GM12878 (cell line): ENCODE measurements around the gene GSTA1. TPM values are rescaled to one million over a fixed set of nuclear protein-coding genes. Genes with fewer than 3 reads are reported as not detected.

ENCODE experiments used
- ATAC-seq: fragments of 200-7000 bp; cut with Tn5 transposase; 3 replicates; pipeline ENCODE4 v1.9.1; 2020; ENCODE audit warnings: mild to moderate bottlenecking, moderate library complexity
- BruUV-seq: library from RNA; stranded (reverse); fragments of 400-500 nt; replicated peaks from 2 replicates; lab custom pipeline; 2021; lab: Mats Ljungman, UMichigan
- CTCF ChIA-PET: fragments of 300-600 bp; sonication (Branson Sonifier 250); formaldehyde crosslinking; extraction: SDS; loops from one replicate; lab custom pipeline; 2021; ENCODE audit warnings: inconsistent platforms; lab: Yijun Ruan, JAX
- POLR2A ChIA-PET: fragments of 350-600 bp; formaldehyde crosslinking; extraction: SDS; loops from one replicate; lab custom pipeline; 2021; ENCODE audit warnings: inconsistent platforms; lab: Charles Lee
- RAD21 ChIA-PET: fragments of 300-600 bp; sonication (Branson Sonifier 250); formaldehyde crosslinking; loops from one replicate; lab custom pipeline; 2023; ENCODE audit warnings: antibody characterized with exemption; ENCODE audit not compliant: unreplicated experiment; lab: Charles Lee
- SMC1A ChIA-PET: fragments of 300-600 bp; sonication (Branson Sonifier 250); formaldehyde crosslinking; loops from one replicate; lab custom pipeline; 2023; ENCODE audit not compliant: unreplicated experiment, uncharacterized antibody; lab: Charles Lee
- DNase-seq: peaks from one replicate; pipeline ENCODE4 v3.0.0-alpha.2; 2011; ENCODE audit warnings: low read depth, low spot score
- FAIRE-seq: peaks from 3 replicates; lab custom pipeline; 2011; peaks lifted over from hg19 to GRCh38; lab: Jason Lieb, UNC
- H2AFZ ChIP-seq: 2 replicates; pipeline ENCODE4 v1.6.0; 2011; ENCODE audit warnings: low read depth, low read length, control low read depth; ENCODE audit not compliant: control insufficient read depth
- H3K27ac ChIP-seq: 2 replicates; pipeline ENCODE4 v1.5.1; 2011; ENCODE audit warnings: control low read depth; ENCODE audit not compliant: control insufficient read depth, insufficient read depth
- H3K27me3 ChIP-seq, 2 experiments: replicated peaks in 1 of 2; 2 replicates each; pipeline versions ENCODE4 v1.6.0 to v1.6.1; 2011; ENCODE audit warnings: low read length in 1 of 2; ENCODE audit not compliant: control insufficient read depth in 2 of 2, insufficient read depth in 2 of 2
- H3K36me3 ChIP-seq, 2 experiments: 2 replicates each; pipeline ENCODE4 v1.5.1; 2011; ENCODE audit warnings: low read length in 1 of 2; ENCODE audit not compliant: control insufficient read depth in 2 of 2, insufficient read depth in 2 of 2
- H3K4me1 ChIP-seq: 2 replicates; pipeline ENCODE4 v1.6.1; 2011; ENCODE audit warnings: mild to moderate bottlenecking, low read length, moderate library complexity, mixed read lengths; ENCODE audit not compliant: control insufficient read depth, insufficient read depth
- H3K4me2 ChIP-seq: 2 replicates; pipeline ENCODE4 v1.6.0; 2011; ENCODE audit warnings: control low read depth; ENCODE audit not compliant: control insufficient read depth, insufficient read depth
- H3K4me3 ChIP-seq: fragments of 200-600 bp; sonication (generic); 2 replicates; pipeline ENCODE4 v1.5.1; 2016
- H3K79me2 ChIP-seq: 2 replicates; pipeline ENCODE4 v1.6.0; 2011; ENCODE audit warnings: low read length; ENCODE audit not compliant: control insufficient read depth, insufficient read depth
- H3K9ac ChIP-seq: 2 replicates; pipeline ENCODE4 v1.8.0; 2011; ENCODE audit warnings: low read length, control low read depth, mixed read lengths; ENCODE audit not compliant: control insufficient read depth, insufficient read depth
- H3K9me3 ChIP-seq: replicated peaks from 3 replicates; pipeline ENCODE4 v1.5.1; 2011; ENCODE audit warnings: mild to moderate bottlenecking, low read length; ENCODE audit not compliant: control insufficient read depth, insufficient read depth
- H4K20me1 ChIP-seq: 2 replicates; pipeline ENCODE4 v1.6.0; 2011; ENCODE audit not compliant: control insufficient read depth, insufficient read depth
- BACH1 ChIP-seq: fragments of 450-650 bp; IDR thresholded peaks from 2 replicates; pipeline ENCODE4 v1.6.1; 2017; ENCODE audit warnings: mild to moderate bottlenecking, borderline replicate concordance
- CEBPB ChIP-seq, 2 experiments: fragments of 150-350 bp in 1 of 2; IDR thresholded peaks; 2 replicates each; pipeline ENCODE4 v1.6.1; 2012 to 2014; ENCODE audit warnings: low read depth in 2 of 2, low read length in 2 of 2, borderline replicate concordance in 1 of 2, inconsistent platforms in 1 of 2
- CREM ChIP-seq: IDR thresholded peaks from 2 replicates; pipeline ENCODE4 v1.6.1; 2014; ENCODE audit warnings: antibody characterized with exemption, low read depth
- DPF2 ChIP-seq: fragments of 450-650 bp; IDR thresholded peaks from 2 replicates; pipeline ENCODE4 v1.6.1; 2017; ENCODE audit warnings: mild to moderate bottlenecking
- EP300 ChIP-seq, 2 experiments: fragments of 150-350 bp in 1 of 2; IDR thresholded peaks; 2 replicates each; pipeline ENCODE4 v1.6.1; 2011 to 2012; ENCODE audit warnings: low read depth in 2 of 2, low read length in 2 of 2, borderline replicate concordance in 1 of 2, improper control_type of control experiment in 1 of 2, inconsistent platforms in 1 of 2; ENCODE audit not compliant: control insufficient read depth in 1 of 2
- FOS ChIP-seq: IDR thresholded peaks from 3 replicates; pipeline ENCODE4 v1.6.1; 2011; ENCODE audit warnings: borderline replicate concordance; ENCODE audit not compliant: insufficient read length; ENCODE audit errors: extremely low read depth
- IKZF2 ChIP-seq, 2 experiments: fragments of 450-650 bp; IDR thresholded peaks; 2 replicates each; pipeline ENCODE4 v1.6.1; 2017; ENCODE audit warnings: mild to moderate bottlenecking in 2 of 2, moderate library complexity in 2 of 2
- NR2C1 ChIP-seq: fragments of 450-650 bp; IDR thresholded peaks from 2 replicates; pipeline ENCODE4 v1.6.1; 2017; ENCODE audit warnings: antibody characterized with exemption, mild to moderate bottlenecking, moderate library complexity
- SP1 ChIP-seq: IDR thresholded peaks from one replicate; pipeline ENCODE4 v1.6.1; 2011; ENCODE audit warnings: low read depth, low read length
- SPI1 ChIP-seq: IDR thresholded peaks from 2 replicates; pipeline ENCODE4 v1.6.1; 2011; ENCODE audit warnings: low read depth, mild to moderate bottlenecking, low read length, moderate library complexity, borderline replicate concordance; ENCODE audit not compliant: insufficient read depth
- SREBF1 ChIP-seq: IDR thresholded peaks from 2 replicates; pipeline ENCODE4 v1.6.1; 2012; ENCODE audit warnings: mild to moderate bottlenecking, low read length
- SREBF2 ChIP-seq: IDR thresholded peaks from 2 replicates; pipeline ENCODE4 v1.6.1; 2012; ENCODE audit warnings: mild to moderate bottlenecking, low read length
- TBL1XR1 ChIP-seq: IDR thresholded peaks from 2 replicates; pipeline ENCODE4 v1.6.1; 2012; ENCODE audit warnings: low read depth, low read length, improper control_type of control experiment
- TCF12 ChIP-seq: IDR thresholded peaks from 2 replicates; pipeline ENCODE4 v1.6.1; 2011; ENCODE audit warnings: low read depth, mild to moderate bottlenecking, low read length
- TCF7 ChIP-seq: IDR thresholded peaks from 2 replicates; pipeline ENCODE4 v1.6.1; 2014; ENCODE audit warnings: antibody characterized with exemption, borderline replicate concordance
- ZNF207 ChIP-seq: fragments of 450-650 bp; IDR thresholded peaks from 2 replicates; pipeline ENCODE4 v1.6.1; 2014; ENCODE audit warnings: antibody characterized with exemption, mild to moderate bottlenecking, borderline replicate concordance
- WGBS: methylation state at CpG from one replicate; pipeline ENCODE4 v1.1.6; 2016; ENCODE audit warnings: low lambda C conversion rate; ENCODE audit not compliant: insufficient replicate concordance, insufficient coverage; ENCODE audit errors: missing lambda C conversion rate; 5-methylcytosine and 5-hydroxymethylcytosine counted together
- in situ Hi-C: fragments of 300-500 bp; cut with MboI; formaldehyde crosslinking; loops from 9 replicates; pipeline ENCODE4 v1.14.3; 2018; ENCODE audit warnings: mixed read lengths
- intact Hi-C: fragments of 100-400 bp; cut with micrococcal nuclease; formaldehyde crosslinking; loops from one replicate; pipeline ENCODE4 v1.14.2; 2022; ENCODE audit not compliant: unreplicated experiment
- polyA plus RNA-seq, 11 experiments: library from polyadenylated mRNA; depleted of rRNA in 4 of 11; unstranded in 6 of 11; stranded (reverse) in 5 of 11; fragments of >200 nt; fragmentation: Nextera tagmentation in 4 of 11; fragmentation: Illumina TruSeq in 1 of 11; extraction: Ambion mirVana in 4 of 11; extraction: Trizol in 1 of 11; gene quantifications; 1 replicate in 1 of 11; 2 replicates in 10 of 11; pipeline versions ENCODE4 v1.2.1 to v1.2.3, GENCODE V29; 2011 to 2016; ENCODE audit warnings: inconsistent platforms in 2 of 11, missing spikeins in 2 of 11, low read depth in 1 of 11
- total RNA-seq, 4 experiments: library from RNA; depleted of rRNA in 3 of 4; stranded (reverse); fragments of >200 nt in 3 of 4; fragmentation: Illumina TruSeq in 1 of 4; extraction: Trizol in 1 of 4; gene quantifications; 2 replicates each; pipeline versions ENCODE4 v1.2.1 to v1.2.3, GENCODE V29; 2013 to 2021
- TF ChIP-seq, protein P1 (sequence below): fragments of 450-650 bp; IDR thresholded peaks from 2 replicates; pipeline ENCODE4 v1.6.1; 2017; ENCODE audit warnings: borderline replicate concordance
- TF ChIP-seq, protein P2 (sequence below): fragments of 150-350 bp; IDR thresholded peaks from 2 replicates; pipeline ENCODE4 v1.6.1; 2014; ENCODE audit warnings: mild to moderate bottlenecking, low read depth, low read length
- TF ChIP-seq, protein P3 (sequence below): fragments of 450-650 bp; IDR thresholded peaks from 2 replicates; pipeline ENCODE4 v1.6.1; 2016; ENCODE audit warnings: mild to moderate bottlenecking
- TF ChIP-seq, protein P4 (sequence below): IDR thresholded peaks from 2 replicates; pipeline ENCODE4 v1.6.1; 2011; ENCODE audit warnings: low read depth, low read length, improper control_type of control experiment, borderline replicate concordance

The GSTA1 gene
- total and polyA plus RNA-seq, 10 of the 15 experiments (the other 5 are each of a cell fraction or from before 2014, with no cell fraction given) = 0.51 TPM; not detected in 9

DNA sequence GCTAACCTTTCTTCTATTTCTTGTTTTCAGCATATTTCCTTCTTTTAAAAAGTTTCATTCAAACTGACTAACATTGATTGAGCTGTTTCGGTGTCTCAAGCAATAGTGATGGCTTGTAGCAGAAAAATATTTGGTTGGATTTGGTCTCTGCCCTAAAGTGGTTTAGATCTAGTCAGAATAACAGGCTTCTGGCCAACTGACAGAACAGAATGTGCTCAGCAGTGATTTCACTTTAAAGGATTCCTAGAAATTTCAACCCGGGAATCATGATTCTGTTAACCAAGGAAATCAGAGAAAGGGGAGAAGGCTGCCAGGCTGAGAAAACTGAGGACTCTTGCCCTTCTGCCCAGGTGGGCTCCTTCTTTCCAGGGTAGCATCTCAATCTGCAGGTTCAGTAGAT is 16.6 kb upstream of the GSTA1 start:
- Histone ChIP-seq H3K36me3 (no peaks in the 10 kb centered on the region), H2AFZ (no peak overlapping the region), H4K20me1 (no peaks in the 10 kb centered on the region), H3K79me2 (no peaks in the 10 kb centered on the region), H3K27me3 (no peaks in the 10 kb centered on the region; a peak in 1 of 4 replicates), H3K4me1 (no peaks in the 10 kb centered on the region), H3K4me3 (no peak overlapping the region), H3K27ac (no peak overlapping the region), H3K4me2 (no peak overlapping the region), H3K9me3 (no peaks in the 10 kb centered on the region; the same call in 2 of the 3 replicates), H3K9ac (no peak overlapping the region)
- BruUV-seq = no TSS peak
- ChIA-PET POLR2A (no interaction called here), SMC1A (no interaction called here), CTCF (interaction anchor here (0.5 kb wide), 1 partner anchor 176 kb away, joined by 3 read pairs; no protein-coding TSS in a partner anchor), RAD21 (no interaction called here)
- ATAC-seq (no peak), FAIRE-seq (no peak), DNase-seq (no peak)
- TF ChIP-seq NR2C1 (no peak), TBL1XR1 (no peak), SREBF2 (no peak), ZNF207 (no peak), SP1 (no peak), EP300 (IDR thresholded peaks at IDR 0.05; ENCODE audit: borderline replicate concordance in 1 of 2, control insufficient read depth in 1 of 2, low read depth in 2 of 2, low read length in 2 of 2) (no peak), TCF12 (no peak), FOS (no peak), SREBF1 (no peak), BACH1 (no peak), TCF7 (no peak), CREM (no peak), SPI1 (no peak), CEBPB (IDR thresholded peaks at IDR 0.05; ENCODE audit: borderline replicate concordance in 1 of 2, low read depth in 2 of 2, low read length in 2 of 2) (no peak), DPF2 (no peak), IKZF2 (IDR thresholded peaks at IDR 0.05) (no peak)
- TF ChIP-seq, protein P1, sequence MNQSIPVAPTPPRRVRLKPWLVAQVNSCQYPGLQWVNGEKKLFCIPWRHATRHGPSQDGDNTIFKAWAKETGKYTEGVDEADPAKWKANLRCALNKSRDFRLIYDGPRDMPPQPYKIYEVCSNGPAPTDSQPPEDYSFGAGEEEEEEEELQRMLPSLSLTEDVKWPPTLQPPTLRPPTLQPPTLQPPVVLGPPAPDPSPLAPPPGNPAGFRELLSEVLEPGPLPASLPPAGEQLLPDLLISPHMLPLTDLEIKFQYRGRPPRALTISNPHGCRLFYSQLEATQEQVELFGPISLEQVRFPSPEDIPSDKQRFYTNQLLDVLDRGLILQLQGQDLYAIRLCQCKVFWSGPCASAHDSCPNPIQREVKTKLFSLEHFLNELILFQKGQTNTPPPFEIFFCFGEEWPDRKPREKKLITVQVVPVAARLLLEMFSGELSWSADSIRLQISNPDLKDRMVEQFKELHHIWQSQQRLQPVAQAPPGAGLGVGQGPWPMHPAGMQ = no peak
- TF ChIP-seq, protein P2, sequence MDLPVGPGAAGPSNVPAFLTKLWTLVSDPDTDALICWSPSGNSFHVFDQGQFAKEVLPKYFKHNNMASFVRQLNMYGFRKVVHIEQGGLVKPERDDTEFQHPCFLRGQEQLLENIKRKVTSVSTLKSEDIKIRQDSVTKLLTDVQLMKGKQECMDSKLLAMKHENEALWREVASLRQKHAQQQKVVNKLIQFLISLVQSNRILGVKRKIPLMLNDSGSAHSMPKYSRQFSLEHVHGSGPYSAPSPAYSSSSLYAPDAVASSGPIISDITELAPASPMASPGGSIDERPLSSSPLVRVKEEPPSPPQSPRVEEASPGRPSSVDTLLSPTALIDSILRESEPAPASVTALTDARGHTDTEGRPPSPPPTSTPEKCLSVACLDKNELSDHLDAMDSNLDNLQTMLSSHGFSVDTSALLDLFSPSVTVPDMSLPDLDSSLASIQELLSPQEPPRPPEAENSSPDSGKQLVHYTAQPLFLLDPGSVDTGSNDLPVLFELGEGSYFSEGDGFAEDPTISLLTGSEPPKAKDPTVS = no peak
- TF ChIP-seq, protein P3, sequence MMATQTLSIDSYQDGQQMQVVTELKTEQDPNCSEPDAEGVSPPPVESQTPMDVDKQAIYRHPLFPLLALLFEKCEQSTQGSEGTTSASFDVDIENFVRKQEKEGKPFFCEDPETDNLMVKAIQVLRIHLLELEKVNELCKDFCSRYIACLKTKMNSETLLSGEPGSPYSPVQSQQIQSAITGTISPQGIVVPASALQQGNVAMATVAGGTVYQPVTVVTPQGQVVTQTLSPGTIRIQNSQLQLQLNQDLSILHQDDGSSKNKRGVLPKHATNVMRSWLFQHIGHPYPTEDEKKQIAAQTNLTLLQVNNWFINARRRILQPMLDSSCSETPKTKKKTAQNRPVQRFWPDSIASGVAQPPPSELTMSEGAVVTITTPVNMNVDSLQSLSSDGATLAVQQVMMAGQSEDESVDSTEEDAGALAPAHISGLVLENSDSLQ = no peak
- TF ChIP-seq, protein P4, sequence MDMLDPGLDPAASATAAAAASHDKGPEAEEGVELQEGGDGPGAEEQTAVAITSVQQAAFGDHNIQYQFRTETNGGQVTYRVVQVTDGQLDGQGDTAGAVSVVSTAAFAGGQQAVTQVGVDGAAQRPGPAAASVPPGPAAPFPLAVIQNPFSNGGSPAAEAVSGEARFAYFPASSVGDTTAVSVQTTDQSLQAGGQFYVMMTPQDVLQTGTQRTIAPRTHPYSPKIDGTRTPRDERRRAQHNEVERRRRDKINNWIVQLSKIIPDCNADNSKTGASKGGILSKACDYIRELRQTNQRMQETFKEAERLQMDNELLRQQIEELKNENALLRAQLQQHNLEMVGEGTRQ = no peak
- in situ Hi-C loops (no loop called here), intact Hi-C loops (no loop called here)
- 44% methylated on average over 2 of the region's 2 CpGs for WGBS
